HG03196 (cell line): ENCODE data around the gene ACSM2B.
"Not testable (repeated sequence)": the region's sequence is repeated elsewhere in the genome, so short reads cannot be mapped to it uniquely, and the experiment has no call there.

Source experiments
- ATAC-seq: cut with Tn5 transposase; IDR thresholded peaks from one replicate; pipeline ENCODE4 v1.9.1; 2021; ENCODE audit not compliant: unreplicated experiment

ACSM2B gene

GRCh38 chr16:20538687-20539086 is 37.5 kb downstream of the ACSM2B start:
- ATAC-seq: no peak

- no peak for ATAC-seq
These were observed 38.0 kb downstream of the ACSM2B start for GRCh38 chr16:20538181-20538580.

GRCh38 chr16:20536669-20537068 is 39.5 kb downstream of the ACSM2B start:
- ATAC-seq: not testable (repeated sequence)

DNA sequence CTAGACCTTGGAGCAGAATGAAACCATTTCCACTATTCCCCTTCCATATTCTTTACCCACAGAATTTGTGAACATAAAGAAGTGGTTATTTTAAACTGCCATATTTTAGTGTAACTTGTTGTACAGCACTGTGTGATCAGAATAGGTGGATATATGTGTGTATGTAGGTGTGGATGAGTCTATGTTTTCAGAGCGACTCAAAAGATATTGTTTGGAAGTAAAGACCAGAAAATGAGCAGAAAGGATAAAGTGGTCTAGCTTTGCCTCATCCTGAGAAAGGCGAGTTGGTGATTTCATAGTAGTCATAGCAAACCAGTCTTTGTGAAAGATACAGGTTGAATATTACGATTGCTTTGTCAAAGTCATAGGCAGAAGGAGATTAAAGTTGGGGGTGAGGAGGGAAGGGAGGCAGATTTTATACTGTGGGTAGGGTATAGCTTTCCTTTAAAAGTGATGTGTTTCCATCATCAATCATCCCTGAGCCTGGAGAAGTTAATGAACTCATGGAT is 43.8 kb downstream of the ACSM2B start:
- not testable (repeated sequence) for ATAC-seq

DNA sequence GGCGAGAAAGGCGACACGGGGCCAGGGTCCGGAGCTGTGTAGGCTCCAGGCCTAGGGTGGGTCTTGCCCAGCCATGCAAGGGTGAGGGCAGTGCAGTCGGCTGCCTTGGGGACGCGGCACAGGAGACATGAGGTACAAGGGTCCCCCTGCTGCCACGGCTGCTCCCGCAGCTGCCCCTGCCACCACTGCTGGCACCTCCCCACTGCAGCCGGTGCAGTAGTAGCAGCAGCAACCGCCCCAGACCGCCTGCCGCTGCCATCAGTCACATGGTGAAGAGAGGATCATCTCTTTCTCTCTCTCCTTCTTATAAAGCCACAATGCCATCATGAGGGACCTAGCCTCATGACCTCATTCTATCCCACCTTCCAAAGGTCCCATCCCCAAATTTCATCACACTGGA is 44.4 kb downstream of the ACSM2B start:
- not testable (repeated sequence) for ATAC-seq

GRCh38 chr16:20520103-20520502 is 56.1 kb downstream of the ACSM2B start:
- no peak for ATAC-seq

GRCh38 chr16:20519231-20519630 is 56.9 kb downstream of the ACSM2B start:
- ATAC-seq: no peak

DNA sequence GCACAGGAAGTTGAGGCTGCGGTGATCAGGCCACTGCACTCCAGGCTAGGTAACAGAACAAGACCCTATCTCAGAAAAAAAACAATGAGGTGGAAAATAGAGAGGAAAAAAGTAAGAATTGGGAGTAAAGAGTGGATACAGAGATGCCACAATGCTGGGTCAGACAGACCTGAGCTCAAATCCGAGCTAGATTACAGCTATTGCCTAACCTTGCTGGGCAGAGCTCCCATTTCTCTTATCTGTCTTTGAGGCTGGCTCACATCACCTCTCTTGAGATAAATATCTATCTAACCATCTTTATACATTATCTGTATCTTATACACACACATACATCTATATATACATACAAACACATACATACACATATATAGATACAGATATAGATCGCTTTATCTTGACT is 59.0 kb downstream of the ACSM2B start:
- ATAC-seq: no peak

DNA sequence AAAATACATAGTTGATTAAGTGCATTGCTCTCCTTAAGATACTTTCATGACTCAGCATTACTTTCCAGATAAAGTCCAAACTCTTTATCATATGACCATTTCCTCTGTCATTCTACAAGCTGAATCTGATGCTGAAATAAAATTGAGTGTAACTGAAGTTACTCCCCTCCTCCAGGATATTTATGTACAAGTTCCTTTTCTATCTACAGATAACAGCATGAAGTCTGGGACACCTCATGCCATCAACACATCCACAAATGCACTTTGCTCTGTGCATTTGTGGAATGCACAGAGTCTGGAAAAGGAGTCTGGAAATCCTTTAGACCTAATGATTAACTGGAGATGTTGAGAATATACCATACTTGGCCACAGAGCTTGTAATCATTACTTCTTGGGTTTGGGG is 60.5 kb downstream of the ACSM2B start:
- ATAC-seq: no peak

GRCh38 chr16:20510323-20510722 is 65.8 kb downstream of the ACSM2B start:
- no peak for ATAC-seq

GRCh38 chr16:20507280-20507679 is 68.9 kb downstream of the ACSM2B start:
- no peak for ATAC-seq

- ATAC-seq: no peak
These were observed 71.7 kb downstream of the ACSM2B start for GRCh38 chr16:20504418-20504817.

GRCh38 chr16:20491448-20491847 is 84.7 kb downstream of the ACSM2B start:
- ATAC-seq: not testable (repeated sequence)

DNA sequence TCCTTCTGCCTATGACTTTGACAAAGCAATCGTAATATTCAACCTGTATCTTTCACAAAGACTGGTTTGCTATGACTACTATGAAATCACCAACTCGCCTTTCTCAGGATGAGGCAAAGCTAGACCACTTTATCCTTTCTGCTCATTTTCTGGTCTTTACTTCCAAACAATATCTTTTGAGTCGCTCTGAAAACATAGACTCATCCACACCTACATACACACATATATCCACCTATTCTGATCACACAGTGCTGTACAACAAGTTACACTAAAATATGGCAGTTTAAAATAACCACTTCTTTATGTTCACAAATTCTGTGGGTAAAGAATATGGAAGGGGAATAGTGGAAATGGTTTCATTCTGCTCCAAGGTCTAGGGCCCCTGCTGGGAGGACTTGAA is 85.2 kb downstream of the ACSM2B start:
- ATAC-seq: not testable (repeated sequence)
